Fibroblast of skin of scalp (primary cell): Measurements from ENCODE around the gene DIAPH1.

Experiments used
- DNase-seq: peaks from one replicate; pipeline ENCODE4 v3.0.0-alpha.2; 2013

Gene DIAPH1

GRCh38 chr5:141478321-141478945 is 140.4 kb downstream of the DIAPH1 start:
- DNase-seq = peak; percentile 57

GRCh38 chr5:141477815-141478214 is 141.0 kb downstream of the DIAPH1 start:
- no peak for DNase-seq

GRCh38 chr5:141477044-141477575 is 141.7 kb downstream of the DIAPH1 start:
- DNase-seq = no peak

GRCh38 chr5:141476132-141476911 is 142.5 kb downstream of the DIAPH1 start:
- peak; percentile 80 for DNase-seq

- peak; percentile 97 for DNase-seq
These were observed 143.1 kb downstream of the DIAPH1 start, which contains the start of gene PCDHGC3 for GRCh38 chr5:141475625-141476131. Gene PCDHGC3, plus strand, starts transcription at chr5:141475966. Its CDS starts 151 bp downstream, at chr5:141476117.

GRCh38 chr5:141465351-141465750 is 153.4 kb downstream of the DIAPH1 start:
- peak; percentile 53 for DNase-seq
